ENCODE results near the gene PAFAH1B2. TPM values are rescaled to one million over a fixed set of nuclear protein-coding genes. Genes with fewer than 3 reads are reported as not detected.

The PAFAH1B2 gene
- total and polyA plus RNA-seq, 2 of the 8 experiments (the other 6 are each of a cell fraction or from before 2014, with no cell fraction given), result 38.2 to 161 TPM

DNA sequence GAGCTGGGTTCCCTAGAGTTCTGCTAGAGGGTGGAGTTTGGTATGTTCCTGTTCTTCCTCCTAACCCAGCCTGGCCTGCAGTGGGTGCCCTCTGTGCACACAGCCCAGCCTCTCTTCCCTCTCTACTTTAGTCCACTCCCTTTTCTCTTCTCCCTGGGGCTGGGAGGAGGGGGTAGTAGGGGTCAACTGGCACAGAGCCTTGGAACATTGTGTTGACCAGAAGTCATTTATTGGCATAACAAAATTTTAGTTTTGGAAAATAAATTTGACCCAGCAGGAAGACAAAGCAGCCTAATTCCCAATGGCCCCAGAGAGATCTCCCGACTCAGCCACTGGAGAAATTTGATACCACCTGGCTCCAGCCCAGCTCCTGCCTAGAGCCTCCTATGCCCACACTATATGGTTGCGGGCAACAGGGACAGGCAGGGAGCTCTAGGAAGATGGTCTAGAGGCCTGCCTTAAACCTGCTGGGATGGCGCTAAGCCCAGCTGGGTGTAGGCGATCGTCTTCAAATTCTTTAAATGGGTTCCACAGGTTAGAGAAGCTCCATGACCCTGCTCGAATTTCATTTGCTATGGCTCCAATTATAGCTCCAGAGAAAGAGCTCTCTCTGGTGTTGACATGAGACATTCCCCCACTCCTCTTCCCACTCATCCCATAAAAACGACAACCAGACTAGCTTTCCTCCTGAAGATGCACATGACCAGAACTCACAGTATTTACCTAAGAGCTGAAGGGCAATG, 77.9 kb downstream of the PAFAH1B2 start (continued):
- no peak for TF ChIP-seq KDM4A (IDR thresholded peaks at IDR 0.05; ENCODE audit: low read depth, low read length, severe bottlenecking)

Measured in H1 (cell line).